Measurements from ENCODE around the gene TOX4.

Gene TOX4

DNA sequence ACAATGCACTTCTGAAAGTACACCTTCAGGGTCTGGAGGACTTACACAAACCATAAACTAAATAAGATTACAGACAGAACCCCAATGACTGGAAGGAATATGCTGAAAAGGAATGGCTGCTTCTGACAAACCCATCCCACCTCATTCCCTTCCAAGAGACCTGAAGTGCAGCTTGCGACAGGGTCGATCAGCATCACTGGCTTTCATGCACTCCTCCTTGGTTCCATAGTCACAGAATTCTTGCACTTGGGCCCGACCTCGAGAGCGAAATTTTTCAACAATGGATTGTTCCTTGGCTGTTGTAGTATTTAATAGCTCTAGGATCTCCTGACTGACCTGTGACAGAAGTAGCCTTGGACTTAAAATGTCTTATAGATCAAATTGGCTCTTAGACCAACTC, 24.6 kb downstream of the TOX4 start:
- DNase-seq (ENCODE audit: low read depth in 2 of 2) = no peak

DNA sequence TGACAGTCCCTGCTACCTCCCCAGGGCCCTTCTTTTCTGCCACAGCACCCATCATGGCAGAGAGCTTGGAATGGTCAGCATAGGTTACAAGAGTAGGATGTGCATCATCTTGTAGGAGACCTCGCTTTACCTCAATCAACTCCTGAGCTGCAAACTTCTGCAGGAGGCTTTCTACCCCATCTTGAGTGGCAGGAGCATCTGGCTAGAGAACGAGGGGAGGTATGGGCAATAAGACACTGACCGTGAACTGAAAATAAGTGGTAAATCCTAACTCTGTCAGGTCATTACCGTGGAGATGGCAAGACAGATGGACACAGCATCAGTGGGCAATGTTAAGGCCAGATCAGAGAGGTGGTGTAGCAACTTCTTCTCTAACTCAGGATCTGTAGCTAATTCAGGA, 26.4 kb downstream of the TOX4 start:
- no peak for DNase-seq (ENCODE audit: low read depth in 2 of 2)

DNA sequence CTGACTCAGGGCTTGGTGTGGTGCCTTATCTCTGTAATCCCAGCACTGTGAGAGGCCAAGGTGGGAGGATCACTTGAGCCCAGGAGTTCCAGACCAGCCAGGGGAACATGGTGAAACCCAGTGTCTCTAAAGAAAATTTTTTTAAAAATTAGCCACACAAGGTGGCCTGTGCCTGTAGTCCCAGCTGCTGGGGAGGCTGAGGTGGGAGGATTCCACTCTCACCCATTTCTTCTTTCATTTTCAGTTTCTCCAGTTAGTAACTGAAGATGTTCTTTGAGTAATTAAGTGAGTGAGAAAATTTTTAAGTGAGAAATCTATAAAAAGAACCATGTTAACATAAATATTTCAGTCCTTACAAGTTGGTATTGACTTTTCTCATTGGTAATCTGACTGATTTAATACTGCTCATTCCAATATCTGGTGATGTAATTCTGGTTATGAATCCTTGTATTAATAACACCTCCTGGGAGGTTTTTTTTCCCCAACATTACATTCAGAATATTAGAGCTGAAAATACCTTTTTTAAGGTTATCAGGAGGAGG, 28.1 kb downstream of the TOX4 start:
- DNase-seq (ENCODE audit: low read depth in 2 of 2) = no peak

DNA sequence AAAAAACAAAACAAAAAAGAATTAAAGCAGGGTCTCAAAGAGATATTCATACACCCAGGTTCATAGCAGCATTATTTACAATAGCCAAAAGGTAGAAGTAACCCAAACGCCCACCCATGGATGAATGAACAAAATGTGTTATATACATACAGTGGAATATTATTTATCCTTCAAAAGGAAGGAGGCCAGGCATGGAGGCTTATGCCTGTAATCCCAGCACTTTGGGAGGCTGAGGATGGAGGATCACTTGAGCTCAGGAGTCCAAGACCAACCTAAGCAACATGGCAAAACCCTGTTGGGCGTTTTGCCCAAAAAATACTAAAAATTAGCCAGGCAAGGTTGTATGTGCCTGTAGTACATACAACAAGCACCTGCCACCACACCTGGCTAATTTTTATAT, 29.6 kb downstream of the TOX4 start:
- no peak for DNase-seq (ENCODE audit: low read depth in 2 of 2)

DNA sequence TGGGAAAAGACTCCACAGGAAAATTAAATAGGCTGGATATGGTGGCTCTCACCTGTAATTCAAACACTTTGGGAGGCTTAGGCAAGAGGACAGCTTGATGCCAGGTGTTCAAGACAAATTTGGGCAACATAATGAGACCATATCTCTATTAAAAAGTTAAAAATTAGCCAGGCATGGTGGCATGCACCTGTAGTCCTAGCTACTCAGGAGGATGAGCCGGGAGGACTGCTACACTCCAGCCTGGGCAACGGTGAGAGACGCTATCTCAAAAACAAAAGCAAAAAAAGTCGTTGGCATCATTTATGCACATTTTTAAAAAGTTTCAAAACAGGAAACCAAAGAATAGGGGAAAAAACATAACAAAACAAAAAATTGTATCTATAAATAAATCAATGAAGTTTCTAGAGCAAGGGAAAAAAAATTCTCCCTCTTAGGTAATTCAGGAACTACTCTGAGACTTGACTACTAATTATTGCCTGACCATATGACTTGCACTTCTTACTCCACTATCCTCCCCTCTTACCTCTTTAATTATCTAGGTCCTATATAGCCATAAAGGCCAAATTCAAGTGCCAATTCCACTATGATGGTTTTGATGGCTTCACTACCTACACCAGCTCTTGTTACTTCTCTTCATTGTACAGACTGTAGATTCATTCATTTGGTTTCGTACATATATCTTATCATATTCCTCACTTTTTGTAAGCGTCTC, 32.6 kb downstream of the TOX4 start:
- DNase-seq (ENCODE audit: low read depth in 2 of 2) = no peak

DNA sequence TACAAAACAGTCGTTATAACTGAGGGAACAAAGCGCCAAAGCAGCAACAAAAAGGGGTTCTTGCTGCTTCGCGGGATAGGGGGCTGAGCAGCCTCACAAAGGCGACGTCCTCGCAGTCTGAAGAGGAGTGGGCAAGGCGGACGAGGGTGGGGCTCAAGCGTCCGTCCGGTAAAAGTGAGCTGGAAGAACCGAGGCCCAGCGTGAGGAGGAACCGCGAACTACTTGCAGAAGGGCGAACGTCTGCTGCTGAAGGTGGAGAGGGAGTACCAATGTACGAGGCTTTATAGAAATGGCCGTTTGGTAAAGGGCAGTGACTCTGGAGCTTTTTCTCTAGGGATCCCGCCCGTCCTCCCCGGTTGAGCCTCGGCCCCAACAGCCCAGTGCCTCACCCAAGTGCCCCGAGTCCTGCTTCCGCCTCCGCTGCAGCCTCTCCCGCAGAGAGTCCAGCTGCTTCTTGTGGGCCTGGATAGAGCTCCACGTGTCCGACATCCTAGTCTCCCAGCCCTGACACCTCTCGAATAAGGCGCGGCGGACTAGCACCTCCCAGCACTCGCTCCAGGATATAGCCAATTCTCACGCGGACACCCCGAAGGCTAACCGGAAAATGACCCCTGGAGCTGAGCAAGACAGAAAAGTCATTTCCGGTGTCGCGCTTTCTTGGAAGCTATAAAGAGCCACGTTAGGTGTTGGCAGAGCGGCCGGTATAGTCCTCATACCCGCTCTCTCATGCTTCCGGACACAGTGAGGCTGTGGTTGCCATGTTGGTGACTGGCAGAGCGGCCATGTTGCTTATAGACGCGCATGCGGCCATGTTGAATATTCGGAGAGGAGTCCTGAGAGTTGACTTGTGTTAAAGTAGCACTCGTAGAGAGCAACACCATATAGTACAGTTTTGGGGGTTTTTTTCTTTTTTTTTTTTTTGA, 34.0 kb downstream of the TOX4 start, which contains the start of gene METTL3:
Gene METTL3 (minus strand): TSS at position 606 of the 923 bp plus-strand sequence. CDS start 117 bp downstream, at position 489.
- DNase-seq (ENCODE audit: low read depth in 2 of 2) = peak; percentile 81 to 89

DNA sequence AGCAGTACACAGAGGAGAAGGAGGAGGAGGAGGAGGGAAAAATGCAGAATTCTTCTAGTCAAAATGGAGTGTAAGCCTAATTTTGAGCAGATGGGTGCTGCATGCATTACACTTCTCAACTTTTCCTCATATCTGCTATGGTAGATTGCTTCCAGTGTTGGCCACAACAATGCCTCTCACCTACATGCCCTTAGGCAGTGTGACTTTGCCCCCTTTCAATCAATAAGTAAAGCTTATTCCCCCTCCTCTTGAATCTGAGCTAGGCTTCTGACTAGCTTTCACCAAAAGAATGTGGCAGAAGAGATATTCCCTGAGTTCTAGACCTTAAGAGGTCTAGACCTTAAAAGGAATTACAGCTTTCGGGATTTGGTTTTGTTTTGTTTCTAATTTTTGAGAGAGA, 37.3 kb downstream of the TOX4 start:
- DNase-seq (ENCODE audit: low read depth in 2 of 2) = no peak

DNA sequence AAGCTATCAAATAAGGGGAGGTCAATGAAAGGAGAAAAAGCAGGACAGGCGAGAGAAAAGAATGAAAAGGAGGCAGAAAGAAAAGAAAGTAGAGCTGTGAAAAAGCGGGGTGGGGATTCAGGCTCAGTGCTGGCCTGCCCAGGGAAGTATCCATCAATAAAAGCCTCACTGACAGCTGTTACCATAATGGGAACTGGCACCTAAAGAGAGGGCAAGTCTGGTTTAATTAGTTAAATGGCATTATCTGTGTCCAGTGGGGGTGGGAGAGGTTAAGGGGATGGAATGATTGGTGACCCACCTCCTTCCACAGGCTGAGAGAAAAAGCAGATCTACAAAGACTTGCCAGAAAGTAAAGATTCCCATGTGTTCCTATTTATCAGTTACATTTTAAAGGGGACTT, 41.7 kb downstream of the TOX4 start:
- DNase-seq (ENCODE audit: low read depth in 2 of 2) = no peak

DNA sequence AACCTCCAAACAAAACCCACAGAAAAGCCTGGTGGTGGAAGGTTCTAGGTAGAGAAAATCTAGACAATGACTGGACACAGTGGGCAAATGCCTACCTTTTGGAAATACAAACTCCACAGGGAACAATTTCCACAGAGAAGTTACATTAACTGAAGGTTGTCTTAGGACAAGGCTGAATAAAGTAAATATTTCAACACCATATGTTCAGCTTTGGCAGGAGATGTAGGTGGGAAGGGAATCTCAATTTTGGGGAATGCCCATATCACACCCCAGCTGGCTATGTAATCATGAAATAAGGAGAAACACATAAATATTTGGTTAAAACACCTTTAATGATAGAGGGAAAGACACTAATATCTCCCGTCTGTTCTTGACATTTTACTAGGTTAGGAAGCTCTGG, 43.8 kb downstream of the TOX4 start:
- no peak for DNase-seq (ENCODE audit: low read depth in 2 of 2)

DNA sequence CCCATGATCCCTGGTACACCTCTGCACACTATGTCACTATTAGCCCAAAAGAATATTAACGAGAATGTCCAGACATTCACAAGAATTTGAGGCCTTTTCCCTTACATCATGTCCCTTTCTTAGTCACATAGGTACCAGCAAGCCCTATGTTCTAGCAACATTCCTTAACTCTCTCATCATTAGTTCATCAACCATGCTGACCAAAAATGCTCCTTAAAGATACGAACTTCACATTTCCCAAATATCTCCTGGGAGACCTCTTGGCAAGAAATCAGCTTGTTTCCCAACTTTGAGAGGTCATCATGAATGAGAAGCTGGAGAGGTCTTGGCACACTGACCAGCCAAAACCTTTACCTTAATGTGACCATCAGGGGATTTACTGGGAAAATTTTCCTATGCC, 44.5 kb downstream of the TOX4 start:
- no peak for DNase-seq (ENCODE audit: low read depth in 2 of 2)

DNA sequence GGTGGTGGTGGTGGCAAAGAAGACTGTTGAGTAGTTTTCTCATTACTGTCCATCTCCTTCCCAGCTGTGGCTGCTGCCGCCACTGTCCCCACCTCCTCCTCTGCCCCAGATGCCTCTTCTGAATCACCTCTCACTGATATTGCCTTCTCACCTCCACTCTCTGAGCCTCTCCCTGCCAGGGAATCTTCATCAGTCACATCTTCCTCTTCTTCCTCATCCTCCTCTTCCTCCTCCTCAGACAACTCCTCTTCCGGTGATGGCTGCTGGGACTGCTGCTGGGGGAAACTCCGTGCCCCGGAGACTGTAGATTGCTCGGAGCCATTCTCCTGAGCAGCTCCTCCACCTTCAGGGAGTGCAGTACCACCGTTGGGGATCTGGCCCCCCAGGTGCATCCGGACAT, 46.2 kb downstream of the TOX4 start:
- DNase-seq (ENCODE audit: low read depth in 2 of 2) = no peak

DNA sequence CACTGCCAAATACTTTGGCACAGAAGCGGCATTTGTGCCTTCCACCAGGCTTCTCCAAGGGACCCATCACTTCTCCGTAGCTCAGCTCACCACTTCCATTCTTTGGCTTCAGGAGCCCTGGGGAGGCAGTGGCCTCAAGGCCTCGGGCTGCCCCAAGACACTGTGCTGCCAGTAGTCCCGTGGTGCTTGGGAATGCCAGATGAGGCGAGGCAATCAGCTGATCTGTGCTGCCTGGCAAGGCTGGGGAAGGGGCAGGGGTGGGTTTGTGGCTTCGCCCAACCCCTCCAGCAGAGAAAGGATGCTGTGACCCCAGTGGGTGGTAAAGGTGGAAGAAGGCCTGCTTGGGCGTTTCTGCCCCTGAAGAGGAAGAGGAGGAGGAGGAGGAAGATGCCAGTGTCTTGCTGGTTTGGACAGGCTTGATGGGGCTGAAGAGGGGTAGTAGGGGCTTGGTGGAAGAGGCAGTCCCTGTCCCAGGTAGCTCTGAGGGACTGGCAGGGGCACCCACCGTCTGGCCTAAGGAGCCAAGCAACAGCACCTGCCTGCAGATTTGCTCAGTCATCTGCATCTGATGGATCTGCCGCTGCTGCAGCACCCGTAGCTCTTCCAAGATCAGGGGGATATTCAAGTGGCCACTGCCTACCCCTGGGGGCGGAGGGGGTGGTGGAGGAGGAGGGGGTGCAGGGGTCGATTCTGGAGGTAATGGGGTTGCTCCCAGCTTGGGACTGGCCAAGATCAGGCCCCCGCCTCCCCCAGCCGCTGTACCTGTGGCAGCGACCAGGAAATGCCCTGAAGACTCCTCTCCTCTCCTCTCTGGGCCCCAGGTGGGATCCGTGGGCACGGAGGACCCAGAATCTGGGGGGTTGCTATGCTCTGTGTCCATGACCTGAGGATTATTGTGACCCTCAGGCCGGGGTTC, 47.8 kb downstream of the TOX4 start:
- no peak for DNase-seq (ENCODE audit: low read depth in 2 of 2)

DNA sequence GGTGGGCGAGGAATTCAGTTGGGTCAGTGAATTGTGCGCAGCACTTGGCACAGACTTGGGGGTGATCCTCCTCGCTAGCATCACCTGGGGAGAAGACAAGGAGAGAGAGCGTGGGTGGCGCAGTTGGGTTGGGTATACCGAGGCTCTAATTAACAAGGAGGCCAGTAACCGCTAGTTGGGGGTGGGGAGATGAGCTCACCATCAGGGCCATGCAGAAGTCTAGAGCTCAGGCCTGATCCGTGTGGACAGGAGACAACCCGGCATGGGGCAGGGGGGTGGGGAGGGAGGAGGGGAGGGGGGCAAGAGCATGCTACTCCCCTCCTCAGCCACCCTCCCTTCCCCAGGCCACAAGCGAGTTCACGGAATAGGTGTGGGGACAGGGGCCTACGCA, 48.6 kb downstream of the TOX4 start:
- DNase-seq (ENCODE audit: low read depth in 2 of 2) = no peak

DNA sequence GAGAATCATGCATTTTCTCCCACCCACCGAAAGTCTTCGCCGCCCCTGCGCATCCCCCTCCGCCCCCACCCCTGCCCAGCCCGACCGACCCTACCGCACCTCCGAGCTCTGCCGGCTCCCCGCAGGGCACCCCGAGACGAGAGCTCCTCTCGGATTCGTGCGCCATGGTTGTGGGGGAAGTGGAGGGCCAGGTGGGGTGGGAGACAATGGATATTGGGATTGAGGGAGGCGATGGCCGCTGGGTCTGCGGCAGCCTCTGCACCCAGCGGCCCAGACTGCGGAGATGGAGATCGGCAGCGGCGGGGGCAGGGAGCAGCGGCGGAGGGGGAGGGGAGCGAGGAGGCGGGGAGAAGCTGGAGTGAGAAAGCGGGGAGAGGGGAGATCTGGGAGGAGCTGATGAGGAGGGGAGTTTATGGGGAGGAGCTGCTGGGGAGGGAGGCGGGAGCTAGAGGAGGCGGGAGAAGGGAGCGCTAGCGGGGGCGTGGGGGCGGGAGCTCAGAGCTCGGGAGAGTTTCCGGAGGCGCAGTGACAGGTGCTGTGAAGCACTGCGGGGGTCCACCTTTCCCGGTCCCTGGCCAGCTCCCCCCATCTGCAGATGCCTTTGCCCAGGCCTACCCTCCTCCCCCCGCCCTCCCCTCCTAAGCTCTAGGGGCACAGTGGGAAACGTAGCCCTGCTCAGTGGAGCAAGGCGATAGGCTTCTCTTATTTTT, 49.1 kb downstream of the TOX4 start, which contains the start of gene SALL2:
Gene SALL2 (minus strand): TSS at position 385 of the 710 bp plus-strand sequence. CDS start 219 bp downstream, at position 166.
- DNase-seq (ENCODE audit: low read depth in 2 of 2) = peak; percentile 37 to 50

DNA sequence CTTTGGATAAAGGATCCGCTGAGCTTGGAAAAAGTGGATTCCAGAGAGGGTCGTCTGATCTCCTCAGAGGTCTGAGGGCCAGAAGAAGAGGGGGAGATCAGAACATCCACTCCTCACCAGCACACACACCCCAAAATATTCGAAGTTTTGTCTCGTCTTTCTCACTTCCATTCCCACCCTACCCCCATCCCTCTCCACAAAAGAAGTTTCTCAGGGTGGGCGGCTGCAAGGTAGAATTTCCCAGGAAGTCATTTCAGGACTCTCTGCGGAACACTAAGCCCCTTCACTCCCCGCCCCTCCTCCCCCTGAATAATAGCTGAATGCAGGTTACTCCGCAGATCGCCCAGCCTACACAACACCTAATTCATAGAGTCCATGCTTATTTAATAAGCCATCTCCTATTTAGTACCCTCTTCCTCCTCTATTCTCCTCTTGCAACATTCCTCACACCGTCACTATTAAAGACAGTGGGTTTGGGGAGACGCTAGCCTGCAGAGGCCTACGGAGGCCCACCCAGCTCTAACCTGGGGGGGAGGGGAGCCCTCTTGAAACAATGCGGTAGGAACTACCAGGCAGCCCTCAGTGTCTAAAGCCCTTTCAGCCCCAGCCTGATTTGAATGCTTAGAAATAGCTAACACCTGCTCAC, 49.8 kb downstream of the TOX4 start:
- no peak for DNase-seq (ENCODE audit: low read depth in 2 of 2)

DNA sequence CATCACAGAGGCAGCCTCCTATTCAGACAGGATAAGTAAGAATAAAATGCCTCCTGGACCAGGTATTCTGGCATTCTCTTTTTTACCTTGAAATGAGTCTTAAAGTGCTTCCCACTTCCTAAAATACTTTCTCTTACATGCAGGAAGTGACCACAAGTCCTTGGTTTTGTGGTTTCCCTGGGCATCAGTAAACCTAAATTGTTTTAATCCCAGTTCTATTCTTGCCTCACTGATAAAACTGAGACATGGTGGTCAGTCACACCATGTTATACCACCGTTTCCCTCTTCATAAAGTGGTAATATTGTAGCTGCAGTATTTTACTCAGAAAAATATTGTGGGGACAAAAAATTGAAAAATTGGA, 50.3 kb downstream of the TOX4 start:
- DNase-seq (ENCODE audit: low read depth in 2 of 2) = no peak

DNA sequence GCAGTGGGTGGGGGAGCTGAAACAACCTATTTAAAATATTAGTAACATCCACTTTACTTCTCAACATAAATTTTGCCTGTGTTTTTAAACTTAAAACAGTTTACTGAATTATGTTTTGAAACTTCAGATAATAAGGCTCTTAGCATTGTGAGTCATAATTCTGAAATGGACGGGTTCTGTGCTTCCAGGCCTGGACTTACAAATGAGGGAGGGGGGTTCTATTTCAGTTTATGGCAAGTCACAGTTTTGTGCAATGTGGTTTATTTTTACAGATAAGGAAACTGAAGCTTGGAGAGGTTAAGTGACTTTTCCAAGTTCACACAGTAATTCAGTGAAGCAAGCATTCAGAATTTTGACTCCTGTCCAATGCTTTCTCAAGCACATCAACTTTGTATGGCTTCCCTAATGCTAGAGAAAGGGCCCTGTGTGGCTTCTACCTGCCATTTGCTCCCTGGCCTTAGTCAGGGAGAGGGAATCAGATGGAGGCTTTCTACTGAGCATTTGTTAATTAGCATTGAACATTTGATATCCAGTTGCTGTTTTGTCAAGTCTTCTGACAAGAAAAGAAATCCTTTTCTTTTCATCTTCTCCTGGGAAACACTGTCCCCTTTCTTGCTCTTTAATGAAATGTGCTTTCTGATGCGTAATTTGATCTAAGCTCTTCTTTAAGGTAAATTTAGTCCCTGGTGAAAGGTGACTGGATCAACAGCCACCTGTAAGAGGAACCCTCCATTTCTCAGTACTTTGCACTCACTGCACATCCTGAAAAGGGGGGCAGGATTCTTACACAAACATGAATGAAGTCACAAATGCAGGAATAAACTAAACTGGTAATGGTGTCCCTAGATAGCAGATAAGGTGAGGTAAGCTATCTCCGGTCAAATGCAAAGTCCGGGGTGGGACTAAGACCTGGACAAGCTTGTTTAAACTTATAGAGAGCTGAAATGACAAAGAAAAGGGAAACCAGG, 51.7 kb downstream of the TOX4 start:
- DNase-seq (ENCODE audit: low read depth in 2 of 2) = no peak

DNA sequence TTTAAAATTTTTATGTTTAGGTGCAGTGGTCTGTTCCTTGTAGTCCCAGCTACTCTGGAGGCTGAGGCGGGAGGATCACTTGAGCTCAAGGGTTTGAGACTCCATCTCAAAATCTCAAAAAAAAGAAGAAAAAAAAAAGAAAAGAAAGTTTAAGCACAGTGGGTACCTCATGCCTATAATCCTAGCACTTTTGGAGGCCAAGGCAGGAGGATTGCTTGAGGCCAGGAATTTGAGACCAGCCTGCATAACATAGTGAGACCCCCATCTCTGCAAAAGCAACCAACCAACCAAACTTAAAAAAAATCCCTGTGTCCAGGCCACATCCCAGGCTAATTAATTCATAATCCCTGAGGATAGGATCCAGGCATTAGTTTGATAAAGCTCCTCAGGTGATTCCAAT, 52.5 kb downstream of the TOX4 start:
- DNase-seq (ENCODE audit: low read depth in 2 of 2) = no peak

DNA sequence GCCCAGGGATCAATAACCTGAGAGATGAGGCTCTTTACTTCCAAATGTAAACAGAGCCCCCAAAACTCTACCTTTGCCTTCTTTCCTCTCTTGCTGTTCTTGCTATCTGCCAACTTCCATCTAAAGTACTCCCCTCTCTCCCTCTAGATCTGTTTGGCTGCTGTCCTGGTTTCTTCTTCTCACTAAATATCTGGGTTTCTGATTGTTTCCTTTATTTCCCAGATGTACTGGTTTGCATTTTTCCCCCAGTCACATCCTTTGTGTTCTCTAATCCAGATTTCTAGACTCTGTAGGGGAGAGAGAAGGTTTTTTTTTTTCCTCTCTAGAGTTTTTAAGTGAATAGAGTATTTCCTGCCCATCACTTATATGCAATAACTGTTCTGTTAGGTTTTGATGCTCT, 56.3 kb downstream of the TOX4 start:
- no peak for DNase-seq (ENCODE audit: low read depth in 2 of 2)
